HEK293 (cell line): ENCODE data around the gene KIF25.

Experiments
- BCL11B ChIP-seq: fragments of 450-650 bp; formaldehyde crosslinking; IDR thresholded peaks from 2 replicates; pipeline ENCODE4 v1.5.1; 2016; ENCODE audit warnings: low read depth, missing biosample characterization, missing genetic modification characterization
- HOXA7 ChIP-seq: sonication (generic); formaldehyde crosslinking; IDR thresholded peaks from 2 replicates; pipeline ENCODE4 v1.8.1; 2022; ENCODE audit warnings: missing genetic modification reagents, borderline replicate concordance
- KLF16 ChIP-seq: fragments of 450-650 bp; formaldehyde crosslinking; IDR thresholded peaks from 2 replicates; pipeline ENCODE4 v1.5.1; 2017; ENCODE audit warnings: missing biosample characterization, missing genetic modification characterization
- KLF8 ChIP-seq: fragments of 450-650 bp; formaldehyde crosslinking; IDR thresholded peaks from 2 replicates; pipeline ENCODE4 v1.5.1; 2016; ENCODE audit warnings: missing biosample characterization, missing genetic modification characterization
- TCF7L2 ChIP-seq: IDR thresholded peaks from 2 replicates; pipeline ENCODE4 v1.6.1; 2011; ENCODE audit warnings: low read depth, mild to moderate bottlenecking, inconsistent platforms, low read length, moderate library complexity, borderline replicate concordance
- ZFP41 ChIP-seq: fragments of 450-650 bp; formaldehyde crosslinking; IDR thresholded peaks from 2 replicates; pipeline ENCODE4 v1.5.1; 2016; ENCODE audit warnings: missing biosample characterization, missing genetic modification characterization, borderline replicate concordance
- ZNF211 ChIP-seq: fragments of 450-650 bp; formaldehyde crosslinking; IDR thresholded peaks from 2 replicates; pipeline ENCODE4 v1.5.1; 2016; ENCODE audit warnings: low read depth, missing biosample characterization, missing genetic modification characterization
- ZNF223 ChIP-seq: fragments of 450-650 bp; formaldehyde crosslinking; IDR thresholded peaks from 2 replicates; pipeline ENCODE4 v1.5.1; 2016; ENCODE audit warnings: missing biosample characterization, missing genetic modification characterization
- ZNF266 ChIP-seq: fragments of 450-650 bp; formaldehyde crosslinking; IDR thresholded peaks from 2 replicates; pipeline ENCODE4 v1.5.1; 2016; ENCODE audit warnings: missing biosample characterization, missing genetic modification characterization, low read depth
- ZNF354C ChIP-seq: fragments of 450-650 bp; formaldehyde crosslinking; IDR thresholded peaks from 2 replicates; pipeline ENCODE4 v1.5.1; 2016; ENCODE audit warnings: missing biosample characterization, missing genetic modification characterization, low read depth, borderline replicate concordance
- ZNF366 ChIP-seq: fragments of 450-650 bp; formaldehyde crosslinking; conservative IDR thresholded peaks from 2 replicates; pipeline ENCODE4 v1.5.1; 2016; ENCODE audit warnings: missing biosample characterization, missing genetic modification characterization
- ZNF404 ChIP-seq: fragments of 450-650 bp; formaldehyde crosslinking; IDR thresholded peaks from 2 replicates; pipeline ENCODE4 v1.5.1; 2017; ENCODE audit warnings: missing biosample characterization, missing genetic modification characterization
- ZNF510 ChIP-seq: fragments of 450-650 bp; formaldehyde crosslinking; IDR thresholded peaks from 2 replicates; pipeline ENCODE4 v1.5.1; 2018; ENCODE audit warnings: mild to moderate bottlenecking, missing genetic modification characterization, missing biosample characterization; ENCODE audit not compliant: insufficient replicate concordance
- ZNF621 ChIP-seq: fragments of 450-650 bp; formaldehyde crosslinking; IDR thresholded peaks from 2 replicates; pipeline ENCODE4 v1.5.1; 2017; ENCODE audit warnings: missing biosample characterization, missing genetic modification characterization
- ZNF626 ChIP-seq: fragments of 450-650 bp; sonication (Bioruptor Pico); formaldehyde crosslinking; IDR thresholded peaks from 2 replicates; pipeline ENCODE4 v1.5.1; 2018; ENCODE audit warnings: missing biosample characterization, missing genetic modification characterization, inconsistent platforms
- ZNF670 ChIP-seq: fragments of 450-650 bp; formaldehyde crosslinking; IDR thresholded peaks from 2 replicates; pipeline ENCODE4 v1.5.1; 2016; ENCODE audit warnings: missing biosample characterization, missing genetic modification characterization, low read depth
- ZNF701 ChIP-seq: fragments of 450-650 bp; formaldehyde crosslinking; IDR thresholded peaks from 2 replicates; pipeline ENCODE4 v1.5.1; 2016; ENCODE audit warnings: missing biosample characterization, missing genetic modification characterization
- ZNF777 ChIP-seq: fragments of 450-650 bp; formaldehyde crosslinking; IDR thresholded peaks from 2 replicates; pipeline ENCODE4 v1.5.1; 2017; ENCODE audit warnings: missing biosample characterization, missing genetic modification characterization, borderline replicate concordance
- ZNF843 ChIP-seq: fragments of 450-650 bp; formaldehyde crosslinking; IDR thresholded peaks from 2 replicates; pipeline ENCODE4 v1.5.1; 2016; ENCODE audit warnings: missing biosample characterization, missing genetic modification characterization
- TF ChIP-seq, protein P1 (sequence below): fragments of 450-650 bp; formaldehyde crosslinking; IDR thresholded peaks from 2 replicates; pipeline ENCODE4; 2016; ENCODE audit warnings: missing biosample characterization, missing genetic modification characterization
- TF ChIP-seq, protein P2 (sequence below): fragments of 450-650 bp; formaldehyde crosslinking; IDR thresholded peaks from 2 replicates; pipeline ENCODE4 v1.5.1; 2017; ENCODE audit warnings: missing biosample characterization, missing genetic modification characterization
- TF ChIP-seq, protein P3 (sequence below): fragments of 450-650 bp; formaldehyde crosslinking; IDR thresholded peaks from 2 replicates; pipeline ENCODE4 v1.5.1; 2016; ENCODE audit warnings: missing biosample characterization, missing genetic modification characterization
- TF ChIP-seq, protein P4 (sequence below): fragments of 450-650 bp; formaldehyde crosslinking; IDR thresholded peaks from 2 replicates; pipeline ENCODE4 v1.5.1; 2017; ENCODE audit warnings: missing biosample characterization, mild to moderate bottlenecking, missing genetic modification characterization, moderate library complexity
- TF ChIP-seq, protein P5 (sequence below): fragments of 450-650 bp; formaldehyde crosslinking; IDR thresholded peaks from 2 replicates; pipeline ENCODE4 v1.5.1; 2016; ENCODE audit warnings: missing biosample characterization, missing genetic modification characterization
- TF ChIP-seq, protein P6 (sequence below): fragments of 450-650 bp; formaldehyde crosslinking; IDR thresholded peaks from 2 replicates; pipeline ENCODE4 v1.5.1; 2017; ENCODE audit warnings: missing biosample characterization, missing genetic modification characterization
- TF ChIP-seq, protein P7 (sequence below): fragments of 450-650 bp; formaldehyde crosslinking; IDR thresholded peaks from 2 replicates; pipeline ENCODE4 v1.5.1; 2016; ENCODE audit warnings: missing biosample characterization, missing genetic modification characterization

Gene KIF25

DNA sequence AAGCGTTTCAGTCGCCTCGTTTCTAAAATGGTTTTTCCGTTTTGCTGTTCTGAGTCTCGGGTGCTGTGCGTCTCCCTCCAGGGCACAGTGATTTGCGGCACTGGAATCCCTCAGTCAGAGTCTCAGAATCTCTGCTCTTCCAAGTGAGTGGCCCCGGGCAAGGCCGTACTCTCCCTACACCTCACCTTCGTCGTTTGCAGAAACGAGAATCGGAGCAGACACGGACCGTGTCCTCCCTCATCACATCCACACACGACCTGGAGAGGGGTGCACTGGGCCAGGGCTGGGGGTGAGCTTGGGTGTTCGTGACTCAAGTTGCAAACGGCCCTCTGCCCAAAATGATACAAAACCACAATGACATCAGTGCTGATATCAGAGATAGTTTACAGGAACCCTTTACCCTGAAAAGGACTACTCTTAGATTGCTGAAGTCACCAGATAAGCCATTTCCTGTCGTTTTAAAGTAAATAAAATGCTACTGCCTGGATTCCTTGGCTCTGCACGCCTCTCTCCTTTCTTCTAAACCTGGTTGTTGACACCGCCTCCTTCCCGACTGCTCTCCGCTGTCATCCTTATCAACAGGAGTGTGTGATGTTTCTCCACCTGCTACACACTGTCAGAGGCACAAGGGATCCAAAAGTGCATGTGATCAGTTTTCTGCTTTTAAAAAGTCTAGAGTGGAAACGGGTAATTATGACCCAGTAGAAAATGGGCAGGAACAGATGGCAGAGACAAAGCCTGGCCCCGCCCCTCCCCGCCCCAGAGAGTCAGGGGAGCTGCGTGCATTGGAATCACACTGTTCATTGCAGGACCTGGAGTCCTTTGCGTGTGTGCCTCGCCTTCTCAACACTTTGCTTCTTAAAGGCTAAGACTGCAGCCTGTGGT, 38.4 kb downstream of the KIF25 start (continued):
- TF ChIP-seq HOXA7 (no peak), ZNF223 (tag by site-specific recombination) (no peak), KLF8 (tag by site-specific recombination) (no peak; the same call in 1 of the 2 replicates), ZFP41 (tag by site-specific recombination) (no peak), ZNF670 (tag by site-specific recombination) (no peak), ZNF354C (tag by site-specific recombination) (no peak), ZNF266 (tag by site-specific recombination) (no peak), TCF7L2 (0 out of 2 replicates have a peak, but pooled peaks have one; percentile 26), ZNF621 (tag by site-specific recombination) (no peak), ZNF701 (tag by site-specific recombination) (no peak), BCL11B (tag by site-specific recombination) (no peak), ZNF404 (no peak), ZNF211 (no peak), ZNF777 (tag by site-specific recombination) (no peak), ZNF626 (tag by site-specific recombination) (no peak), ZNF366 (tag by site-specific recombination) (peak; percentile 89), ZNF843 (peak; percentile 88), ZNF510 (tag by site-specific recombination) (no peak), KLF16 (tag by site-specific recombination) (no peak)
- TF ChIP-seq, protein P1, sequence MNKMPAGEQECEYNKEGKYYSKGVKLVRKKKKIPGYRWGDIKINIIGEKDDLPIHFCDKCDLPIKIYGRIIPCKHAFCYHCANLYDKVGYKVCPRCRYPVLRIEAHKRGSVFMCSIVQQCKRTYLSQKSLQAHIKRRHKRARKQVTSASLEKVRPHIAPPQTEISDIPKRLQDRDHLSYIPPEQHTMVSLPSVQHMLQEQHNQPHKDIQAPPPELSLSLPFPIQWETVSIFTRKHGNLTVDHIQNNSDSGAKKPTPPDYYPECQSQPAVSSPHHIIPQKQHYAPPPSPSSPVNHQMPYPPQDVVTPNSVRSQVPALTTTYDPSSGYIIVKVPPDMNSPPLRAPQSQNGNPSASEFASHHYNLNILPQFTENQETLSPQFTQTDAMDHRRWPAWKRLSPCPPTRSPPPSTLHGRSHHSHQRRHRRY, result no peak
- TF ChIP-seq, protein P2, sequence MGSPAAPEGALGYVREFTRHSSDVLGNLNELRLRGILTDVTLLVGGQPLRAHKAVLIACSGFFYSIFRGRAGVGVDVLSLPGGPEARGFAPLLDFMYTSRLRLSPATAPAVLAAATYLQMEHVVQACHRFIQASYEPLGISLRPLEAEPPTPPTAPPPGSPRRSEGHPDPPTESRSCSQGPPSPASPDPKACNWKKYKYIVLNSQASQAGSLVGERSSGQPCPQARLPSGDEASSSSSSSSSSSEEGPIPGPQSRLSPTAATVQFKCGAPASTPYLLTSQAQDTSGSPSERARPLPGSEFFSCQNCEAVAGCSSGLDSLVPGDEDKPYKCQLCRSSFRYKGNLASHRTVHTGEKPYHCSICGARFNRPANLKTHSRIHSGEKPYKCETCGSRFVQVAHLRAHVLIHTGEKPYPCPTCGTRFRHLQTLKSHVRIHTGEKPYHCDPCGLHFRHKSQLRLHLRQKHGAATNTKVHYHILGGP (tag by site-specific recombination), result no peak
- TF ChIP-seq, protein P3, sequence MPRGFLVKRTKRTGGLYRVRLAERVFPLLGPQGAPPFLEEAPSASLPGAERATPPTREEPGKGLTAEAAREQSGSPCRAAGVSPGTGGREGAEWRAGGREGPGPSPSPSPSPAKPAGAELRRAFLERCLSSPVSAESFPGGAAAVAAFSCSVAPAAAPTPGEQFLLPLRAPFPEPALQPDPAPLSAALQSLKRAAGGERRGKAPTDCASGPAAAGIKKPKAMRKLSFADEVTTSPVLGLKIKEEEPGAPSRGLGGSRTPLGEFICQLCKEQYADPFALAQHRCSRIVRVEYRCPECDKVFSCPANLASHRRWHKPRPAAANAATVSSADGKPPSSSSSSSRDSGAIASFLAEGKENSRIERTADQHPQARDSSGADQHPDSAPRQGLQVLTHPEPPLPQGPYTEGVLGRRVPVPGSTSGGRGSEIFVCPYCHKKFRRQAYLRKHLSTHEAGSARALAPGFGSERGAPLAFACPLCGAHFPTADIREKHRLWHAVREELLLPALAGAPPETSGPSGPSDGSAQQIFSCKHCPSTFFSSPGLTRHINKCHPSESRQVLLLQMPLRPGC, result peak; percentile 71; the same call in 1 of the 2 replicates
- TF ChIP-seq, protein P4, sequence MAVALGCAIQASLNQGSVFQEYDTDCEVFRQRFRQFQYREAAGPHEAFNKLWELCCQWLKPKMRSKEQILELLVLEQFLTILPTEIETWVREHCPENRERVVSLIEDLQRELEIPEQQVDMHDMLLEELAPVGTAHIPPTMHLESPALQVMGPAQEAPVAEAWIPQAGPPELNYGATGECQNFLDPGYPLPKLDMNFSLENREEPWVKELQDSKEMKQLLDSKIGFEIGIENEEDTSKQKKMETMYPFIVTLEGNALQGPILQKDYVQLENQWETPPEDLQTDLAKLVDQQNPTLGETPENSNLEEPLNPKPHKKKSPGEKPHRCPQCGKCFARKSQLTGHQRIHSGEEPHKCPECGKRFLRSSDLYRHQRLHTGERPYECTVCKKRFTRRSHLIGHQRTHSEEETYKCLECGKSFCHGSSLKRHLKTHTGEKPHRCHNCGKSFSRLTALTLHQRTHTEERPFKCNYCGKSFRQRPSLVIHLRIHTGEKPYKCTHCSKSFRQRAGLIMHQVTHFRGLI (tag by site-specific recombination), result no peak
- TF ChIP-seq, protein P5, sequence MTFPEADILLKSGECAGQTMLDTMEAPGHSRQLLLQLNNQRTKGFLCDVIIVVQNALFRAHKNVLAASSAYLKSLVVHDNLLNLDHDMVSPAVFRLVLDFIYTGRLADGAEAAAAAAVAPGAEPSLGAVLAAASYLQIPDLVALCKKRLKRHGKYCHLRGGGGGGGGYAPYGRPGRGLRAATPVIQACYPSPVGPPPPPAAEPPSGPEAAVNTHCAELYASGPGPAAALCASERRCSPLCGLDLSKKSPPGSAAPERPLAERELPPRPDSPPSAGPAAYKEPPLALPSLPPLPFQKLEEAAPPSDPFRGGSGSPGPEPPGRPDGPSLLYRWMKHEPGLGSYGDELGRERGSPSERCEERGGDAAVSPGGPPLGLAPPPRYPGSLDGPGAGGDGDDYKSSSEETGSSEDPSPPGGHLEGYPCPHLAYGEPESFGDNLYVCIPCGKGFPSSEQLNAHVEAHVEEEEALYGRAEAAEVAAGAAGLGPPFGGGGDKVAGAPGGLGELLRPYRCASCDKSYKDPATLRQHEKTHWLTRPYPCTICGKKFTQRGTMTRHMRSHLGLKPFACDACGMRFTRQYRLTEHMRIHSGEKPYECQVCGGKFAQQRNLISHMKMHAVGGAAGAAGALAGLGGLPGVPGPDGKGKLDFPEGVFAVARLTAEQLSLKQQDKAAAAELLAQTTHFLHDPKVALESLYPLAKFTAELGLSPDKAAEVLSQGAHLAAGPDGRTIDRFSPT, result no peak
- TF ChIP-seq, protein P6, sequence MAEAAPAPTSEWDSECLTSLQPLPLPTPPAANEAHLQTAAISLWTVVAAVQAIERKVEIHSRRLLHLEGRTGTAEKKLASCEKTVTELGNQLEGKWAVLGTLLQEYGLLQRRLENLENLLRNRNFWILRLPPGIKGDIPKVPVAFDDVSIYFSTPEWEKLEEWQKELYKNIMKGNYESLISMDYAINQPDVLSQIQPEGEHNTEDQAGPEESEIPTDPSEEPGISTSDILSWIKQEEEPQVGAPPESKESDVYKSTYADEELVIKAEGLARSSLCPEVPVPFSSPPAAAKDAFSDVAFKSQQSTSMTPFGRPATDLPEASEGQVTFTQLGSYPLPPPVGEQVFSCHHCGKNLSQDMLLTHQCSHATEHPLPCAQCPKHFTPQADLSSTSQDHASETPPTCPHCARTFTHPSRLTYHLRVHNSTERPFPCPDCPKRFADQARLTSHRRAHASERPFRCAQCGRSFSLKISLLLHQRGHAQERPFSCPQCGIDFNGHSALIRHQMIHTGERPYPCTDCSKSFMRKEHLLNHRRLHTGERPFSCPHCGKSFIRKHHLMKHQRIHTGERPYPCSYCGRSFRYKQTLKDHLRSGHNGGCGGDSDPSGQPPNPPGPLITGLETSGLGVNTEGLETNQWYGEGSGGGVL (tag by site-specific recombination), result peak; percentile 67
- TF ChIP-seq, protein P7, sequence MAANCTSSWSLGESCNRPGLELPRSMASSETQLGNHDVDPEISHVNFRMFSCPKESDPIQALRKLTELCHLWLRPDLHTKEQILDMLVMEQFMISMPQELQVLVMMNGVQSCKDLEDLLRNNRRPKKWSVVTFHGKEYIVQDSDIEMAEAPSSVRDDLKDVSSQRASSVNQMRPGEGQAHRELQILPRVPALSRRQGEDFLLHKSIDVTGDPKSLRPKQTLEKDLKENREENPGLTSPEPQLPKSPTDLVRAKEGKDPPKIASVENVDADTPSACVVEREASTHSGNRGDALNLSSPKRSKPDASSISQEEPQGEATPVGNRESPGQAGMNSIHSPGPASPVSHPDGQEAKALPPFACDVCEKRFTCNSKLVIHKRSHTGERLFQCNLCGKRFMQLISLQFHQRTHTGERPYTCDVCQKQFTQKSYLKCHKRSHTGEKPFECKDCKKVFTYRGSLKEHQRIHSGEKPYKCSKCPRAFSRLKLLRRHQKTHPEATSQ (tag by site-specific recombination), result no peak
